Ramos (cell line): ENCODE results near the gene DUOX1.

Source experiments
- in situ Hi-C: fragments of 300-500 bp; cut with MboI; formaldehyde crosslinking; loops from one replicate; pipeline ENCODE4 v1.14.3; 2022; ENCODE audit warnings: low sequenced_read_pairs; ENCODE audit not compliant: unreplicated experiment

The DUOX1 gene

GRCh38 chr15:45165536-45165935 lies 35.7 kb downstream of the DUOX1 start:
- in situ Hi-C loops, result no loop called here

- in situ Hi-C loops, result no loop called here
These were observed 37.2 kb downstream of the DUOX1 start for GRCh38 chr15:45166834-45167630.

- in situ Hi-C loops, result no loop called here
These were observed 37.9 kb downstream of the DUOX1 start for GRCh38 chr15:45167631-45168205.

- in situ Hi-C loops, result no loop called here
These were observed 38.5 kb downstream of the DUOX1 start for GRCh38 chr15:45168286-45168685.

- in situ Hi-C loops, result no loop called here
These were observed 39.2 kb downstream of the DUOX1 start for GRCh38 chr15:45168751-45169551.

- in situ Hi-C loops, result no loop called here
These were observed 40.0 kb downstream of the DUOX1 start for GRCh38 chr15:45169608-45170480.

GRCh38 chr15:45171912-45172311 lies 42.1 kb downstream of the DUOX1 start:
- in situ Hi-C loops, result no loop called here

GRCh38 chr15:45174069-45174468 lies 44.3 kb downstream of the DUOX1 start:
- in situ Hi-C loops, result no loop called here

- in situ Hi-C loops, result no loop called here
These were observed 44.8 kb downstream of the DUOX1 start for GRCh38 chr15:45174577-45174976.

- in situ Hi-C loops, result no loop called here
These were observed 47.5 kb downstream of the DUOX1 start for GRCh38 chr15:45177285-45177684.

GRCh38 chr15:45179221-45179985 lies 49.6 kb downstream of the DUOX1 start:
- in situ Hi-C loops, result no loop called here

GRCh38 chr15:45180201-45180600 lies 50.4 kb downstream of the DUOX1 start:
- in situ Hi-C loops, result loop anchor here (10.0 kb wide), 1 partner anchor 425 kb away; no protein-coding TSS in a partner anchor

GRCh38 chr15:45180648-45181436 lies 51.0 kb downstream of the DUOX1 start:
- in situ Hi-C loops, result loop anchor here (10.0 kb wide), 1 partner anchor 424 kb away; no protein-coding TSS in a partner anchor

GRCh38 chr15:45181491-45182285 lies 51.9 kb downstream of the DUOX1 start:
- in situ Hi-C loops, result loop anchor here (10.0 kb wide), 1 partner anchor 423 kb away; no protein-coding TSS in a partner anchor

- in situ Hi-C loops, result loop anchor here (10.0 kb wide), 1 partner anchor 422 kb away; no protein-coding TSS in a partner anchor
These were observed 53.2 kb downstream of the DUOX1 start for GRCh38 chr15:45182996-45183395.

GRCh38 chr15:45183511-45183910 lies 53.7 kb downstream of the DUOX1 start:
- in situ Hi-C loops, result loop anchor here (10.0 kb wide), 1 partner anchor 421 kb away; no protein-coding TSS in a partner anchor

GRCh38 chr15:45184562-45185041 lies 54.8 kb downstream of the DUOX1 start:
- in situ Hi-C loops, result loop anchor here (10.0 kb wide), 1 partner anchor 420 kb away; no protein-coding TSS in a partner anchor
